Upper lobe of left lung (tissue), 4 donors: ENCODE results near the gene HBG2.

Experiments used
- EP300 ChIP-seq, 4 donors: sonication (generic); formaldehyde crosslinking; IDR thresholded peaks; one replicate each; pipeline ENCODE4 v1.5.1; 2017; ENCODE audit warnings: antibody characterized with exemption in 4 of 4, control low read depth in 2 of 4
- POLR2A ChIP-seq, 4 donors: fragments of 450-650 bp; IDR thresholded peaks; one replicate each; pipeline ENCODE4 v1.5.1; 2016 to 2017; ENCODE audit warnings: antibody characterized with exemption in 4 of 4, mild to moderate bottlenecking in 2 of 4
- POLR2AphosphoS5 ChIP-seq, 2 donors: sonication (generic); formaldehyde crosslinking; IDR thresholded peaks; one replicate each; pipeline ENCODE4 v1.5.1; 2017; ENCODE audit warnings: antibody characterized with exemption in 2 of 2
- TF ChIP-seq, protein P1 (sequence below), 6 experiments: fragments of 450-650 bp in 4 of 6; fragments of 200-600 bp in 2 of 6; sonication (generic) in 2 of 6; IDR thresholded peaks; one replicate each; pipeline ENCODE4 v1.5.1; 2016 to 2019; ENCODE audit warnings: antibody characterized with exemption in 6 of 6

- TF ChIP-seq, protein P1, sequence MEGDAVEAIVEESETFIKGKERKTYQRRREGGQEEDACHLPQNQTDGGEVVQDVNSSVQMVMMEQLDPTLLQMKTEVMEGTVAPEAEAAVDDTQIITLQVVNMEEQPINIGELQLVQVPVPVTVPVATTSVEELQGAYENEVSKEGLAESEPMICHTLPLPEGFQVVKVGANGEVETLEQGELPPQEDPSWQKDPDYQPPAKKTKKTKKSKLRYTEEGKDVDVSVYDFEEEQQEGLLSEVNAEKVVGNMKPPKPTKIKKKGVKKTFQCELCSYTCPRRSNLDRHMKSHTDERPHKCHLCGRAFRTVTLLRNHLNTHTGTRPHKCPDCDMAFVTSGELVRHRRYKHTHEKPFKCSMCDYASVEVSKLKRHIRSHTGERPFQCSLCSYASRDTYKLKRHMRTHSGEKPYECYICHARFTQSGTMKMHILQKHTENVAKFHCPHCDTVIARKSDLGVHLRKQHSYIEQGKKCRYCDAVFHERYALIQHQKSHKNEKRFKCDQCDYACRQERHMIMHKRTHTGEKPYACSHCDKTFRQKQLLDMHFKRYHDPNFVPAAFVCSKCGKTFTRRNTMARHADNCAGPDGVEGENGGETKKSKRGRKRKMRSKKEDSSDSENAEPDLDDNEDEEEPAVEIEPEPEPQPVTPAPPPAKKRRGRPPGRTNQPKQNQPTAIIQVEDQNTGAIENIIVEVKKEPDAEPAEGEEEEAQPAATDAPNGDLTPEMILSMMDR (IDR thresholded peaks at IDR 0.05) = no peak
- TF ChIP-seq EP300 (IDR thresholded peaks at IDR 0.05) (no peak), POLR2AphosphoS5 (IDR thresholded peaks at IDR 0.05) (no peak), POLR2A (IDR thresholded peaks at IDR 0.05) (no peak)
Measured at GRCh38 chr11:5224538-5225479, 29.8 kb downstream of the HBG2 start.
